NCI-H1048 (cell line): ENCODE data around the gene ZNF521.

Experiments
- DNase-seq: peaks from one replicate; lab custom pipeline; 2025; lab: John Stamatoyannopoulos, UW

The ZNF521 gene

GRCh38 chr18:25335676-25336075 is 16.3 kb downstream of the ZNF521 start:
- DNase-seq, result no peak

- no peak for DNase-seq
Observed at GRCh38 chr18:25335062-25335461, 16.9 kb downstream of the ZNF521 start.

- DNase-seq, result no peak
Observed at GRCh38 chr18:25334588-25334987, 17.4 kb downstream of the ZNF521 start.

GRCh38 chr18:25332002-25332401 is 20.0 kb downstream of the ZNF521 start:
- no peak for DNase-seq

GRCh38 chr18:25329783-25330182 is 22.2 kb downstream of the ZNF521 start:
- DNase-seq, result no peak

GRCh38 chr18:25327584-25327983 is 24.4 kb downstream of the ZNF521 start:
- DNase-seq, result no peak

- DNase-seq, result no peak
Observed at GRCh38 chr18:25326361-25326952, 25.5 kb downstream of the ZNF521 start.

GRCh38 chr18:25322806-25323205 is 29.2 kb downstream of the ZNF521 start:
- DNase-seq, result no peak

- no peak for DNase-seq
Observed at GRCh38 chr18:25316381-25317018, 35.5 kb downstream of the ZNF521 start.

- DNase-seq, result no peak
Observed at GRCh38 chr18:25314838-25315190, 37.2 kb downstream of the ZNF521 start.

- DNase-seq, result no peak
Observed at GRCh38 chr18:25314151-25314837, 37.7 kb downstream of the ZNF521 start.

GRCh38 chr18:25313268-25313667 is 38.7 kb downstream of the ZNF521 start:
- no peak for DNase-seq

GRCh38 chr18:25310045-25310444 is 41.9 kb downstream of the ZNF521 start:
- DNase-seq, result no peak

GRCh38 chr18:25308381-25308780 is 43.6 kb downstream of the ZNF521 start:
- DNase-seq, result no peak

- no peak for DNase-seq
Observed at GRCh38 chr18:25307192-25307591, 44.8 kb downstream of the ZNF521 start.

GRCh38 chr18:25306671-25307070 is 45.3 kb downstream of the ZNF521 start:
- DNase-seq, result no peak

- DNase-seq, result no peak
Observed at GRCh38 chr18:25305584-25305983, 46.4 kb downstream of the ZNF521 start.

GRCh38 chr18:25300492-25300891 is 51.5 kb downstream of the ZNF521 start:
- no peak for DNase-seq

- no peak for DNase-seq
Observed at GRCh38 chr18:25299426-25300300, 52.3 kb downstream of the ZNF521 start.

- no peak for DNase-seq
Observed at GRCh38 chr18:25298853-25299274, 53.1 kb downstream of the ZNF521 start.

- DNase-seq, result no peak
Observed at GRCh38 chr18:25295624-25296138, 56.3 kb downstream of the ZNF521 start.

GRCh38 chr18:25291150-25291549 is 60.8 kb downstream of the ZNF521 start:
- DNase-seq, result no peak
